Stimulated activated CD4-positive, alpha-beta T cell treated with anti-CD3 and anti-CD28 coated beads, TNF-alpha, amount 100 ng/mL, for 48 hours (primary cell): ENCODE measurements around the gene CCDC116.
"Not testable (repeated sequence)": the region's sequence is repeated elsewhere in the genome, so short reads cannot be mapped to it uniquely, and the experiment has no call there.

Experiments
- DNase-seq, 3 donors: peaks; one replicate each; pipeline ENCODE4 v3.0.0-alpha.2; 2020; ENCODE audit warnings: low read depth in 3 of 3

CCDC116 gene, protein sequence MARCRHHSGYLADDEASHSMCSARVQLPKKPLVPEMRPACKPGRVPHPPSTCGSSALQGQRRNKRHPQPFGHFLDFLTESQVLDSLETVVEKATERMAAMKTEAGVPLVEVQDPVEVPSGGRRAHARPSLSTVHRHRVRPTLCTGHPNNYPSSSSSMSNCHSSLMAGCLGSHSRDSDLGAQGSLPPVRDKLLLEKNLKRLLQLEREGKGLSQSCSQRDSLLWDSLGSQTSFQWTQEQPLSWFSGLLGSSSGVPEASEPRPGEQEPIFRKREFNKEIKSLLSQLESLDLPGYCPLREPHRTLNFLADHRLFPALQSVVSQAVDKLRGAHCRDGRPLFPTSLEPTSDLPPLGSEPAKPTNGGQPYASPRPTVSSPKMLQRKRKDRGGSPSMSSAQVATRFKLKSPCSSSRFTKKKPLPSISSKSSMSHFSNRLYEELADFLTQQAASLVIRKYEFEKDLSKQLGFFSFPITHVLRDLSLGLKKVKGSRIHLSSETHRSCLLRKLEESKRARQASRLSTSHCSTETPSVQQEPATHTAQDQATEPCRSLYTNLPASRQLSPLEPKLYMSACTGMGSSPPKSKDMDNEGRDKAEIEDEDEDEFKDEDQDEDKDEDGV

GRCh38 chr22:21632237-21632895 is at the start of gene CCDC116:
TSS of gene CCDC116 (plus strand) at chr22:21632760. CDS start at chr22:21633182, 422 bp downstream.
- DNase-seq, result peak in 2 of 3 donors; percentile 40 to 60

DNA sequence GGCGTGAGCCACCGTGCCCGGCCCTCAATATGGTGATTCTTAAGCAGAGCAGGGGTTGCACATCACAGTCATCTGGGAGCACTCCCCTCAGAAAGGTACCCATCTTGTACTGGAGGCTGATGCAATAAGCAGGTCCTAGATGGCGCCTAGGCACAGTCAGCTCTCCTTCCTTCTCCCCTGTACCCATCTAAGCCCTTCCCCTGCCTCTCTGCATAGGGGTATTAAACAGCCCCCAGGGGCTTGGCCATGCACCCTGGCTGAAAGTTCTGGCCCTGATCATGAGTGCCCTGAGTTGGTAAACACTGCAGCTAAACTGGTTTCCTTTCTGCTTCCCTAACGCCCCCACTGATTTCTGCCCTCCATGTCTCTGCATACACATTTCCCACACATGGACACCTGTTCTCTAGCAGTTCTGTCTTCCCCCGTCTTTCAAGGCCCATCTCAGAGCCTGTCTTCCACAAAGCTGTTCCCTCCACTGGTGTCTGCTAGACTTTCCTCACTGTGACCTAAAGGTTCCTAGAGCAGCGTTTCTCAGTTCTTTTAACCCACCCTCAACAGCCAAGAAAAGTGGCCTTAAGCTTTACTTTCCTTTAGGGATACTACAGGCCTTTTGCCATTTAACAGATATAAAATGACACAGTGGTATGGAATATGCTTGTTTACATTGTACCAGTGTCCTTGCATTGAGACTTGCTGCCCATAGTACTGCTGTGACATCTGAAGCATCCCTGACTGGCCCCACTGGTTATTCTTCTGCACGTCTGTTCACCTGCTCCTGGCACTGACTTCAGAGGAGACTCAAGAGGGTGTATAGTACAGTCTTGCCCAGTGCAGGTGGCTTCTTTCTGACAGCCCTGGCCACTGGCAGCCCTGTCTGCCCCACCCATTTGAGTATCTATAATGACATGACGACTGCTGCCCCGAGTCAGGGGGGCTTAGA is 49.5 kb upstream of the CCDC116 start:
- no peak for DNase-seq

DNA sequence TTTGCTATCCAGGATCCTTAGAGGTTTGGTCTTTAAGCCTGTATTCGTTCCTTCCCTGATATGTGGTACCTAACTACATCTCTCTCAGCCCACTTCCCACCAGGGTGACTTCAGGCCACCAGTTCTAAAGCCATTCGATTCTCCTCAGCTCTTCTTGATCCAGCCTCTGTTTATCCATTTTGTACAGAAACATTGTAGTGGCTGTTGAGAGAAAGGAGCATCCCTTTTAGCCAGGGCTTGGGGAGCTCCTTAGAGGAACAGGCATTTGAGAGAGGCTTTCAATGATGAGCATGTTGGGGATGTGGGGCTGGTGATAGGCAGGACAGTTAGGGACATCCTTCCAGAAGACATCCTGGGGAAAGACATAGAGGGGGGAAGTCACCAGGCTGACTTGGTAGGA is 47.2 kb upstream of the CCDC116 start:
- DNase-seq, result no peak

GRCh38 chr22:21587803-21588611 is 44.6 kb upstream of the CCDC116 start:
- DNase-seq, result peak; percentile 36 to 39 (median 36)

GRCh38 chr22:21589396-21589795 is 43.2 kb upstream of the CCDC116 start:
- no peak for DNase-seq

DNA sequence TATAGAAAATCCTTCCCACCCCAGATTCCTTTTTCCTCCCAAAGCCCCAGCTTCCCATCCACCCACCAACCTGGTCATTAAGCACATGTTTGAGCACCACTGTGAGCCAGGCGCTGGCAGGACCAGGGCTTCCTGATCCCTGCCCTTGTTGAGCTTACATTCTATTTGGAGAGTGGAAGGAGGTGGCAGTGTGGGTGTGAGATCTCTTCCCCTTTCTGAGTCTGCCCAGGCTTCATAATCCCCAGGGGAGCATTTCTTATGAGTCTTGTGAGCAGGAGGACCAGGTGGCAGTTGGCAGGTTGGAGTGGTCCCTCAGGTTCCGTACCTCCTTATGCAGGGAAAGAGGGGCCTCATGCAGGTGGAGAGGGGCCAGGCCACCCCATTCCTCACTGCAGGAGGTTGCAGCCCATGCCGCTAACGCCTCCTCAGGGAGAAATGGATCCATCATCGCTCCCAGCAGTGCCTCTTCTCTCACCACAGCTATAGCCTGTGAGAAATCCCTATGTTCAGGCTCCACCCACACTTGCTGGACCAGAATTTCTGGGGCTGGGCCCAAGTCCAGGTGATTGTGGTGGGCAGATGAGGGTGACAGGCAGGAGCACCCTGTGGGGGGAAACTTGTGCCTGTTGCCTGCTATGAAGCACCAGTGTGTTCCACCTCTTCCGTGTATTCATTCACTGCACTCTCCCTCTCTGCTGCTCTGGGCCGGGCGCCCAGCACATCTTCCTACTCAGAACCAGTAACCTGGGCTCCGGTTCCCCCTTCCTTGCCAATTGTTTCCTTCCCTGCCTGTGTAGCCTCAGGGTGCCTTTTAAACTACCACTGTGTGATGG is 41.5 kb upstream of the CCDC116 start:
- DNase-seq, result no peak

GRCh38 chr22:21591695-21592094 is 40.9 kb upstream of the CCDC116 start:
- no peak for DNase-seq

DNA sequence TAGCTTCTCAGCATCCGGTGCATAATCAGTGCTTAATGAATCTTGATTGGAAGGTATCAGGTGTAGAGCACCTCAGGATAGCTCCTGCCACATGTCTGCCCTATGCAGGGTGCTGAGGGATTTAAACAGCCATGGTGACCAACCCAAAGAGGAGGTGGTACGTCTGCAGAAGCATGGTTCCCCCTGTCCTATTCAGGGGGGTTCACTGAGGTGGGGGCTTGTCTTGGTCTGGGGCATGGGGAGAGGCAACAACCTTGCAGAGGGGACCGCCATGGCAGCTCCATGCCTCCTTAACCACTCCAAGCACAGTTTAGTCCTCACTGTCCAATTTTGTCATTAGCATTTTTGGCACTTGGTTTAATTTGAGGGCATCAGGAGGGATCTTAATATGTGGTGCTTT is 40.1 kb upstream of the CCDC116 start:
- no peak for DNase-seq

- DNase-seq, result no peak
These were observed 38.9 kb upstream of the CCDC116 start for GRCh38 chr22:21593406-21594232.

GRCh38 chr22:21594865-21595452 is 37.6 kb upstream of the CCDC116 start:
- DNase-seq, result no peak

DNA sequence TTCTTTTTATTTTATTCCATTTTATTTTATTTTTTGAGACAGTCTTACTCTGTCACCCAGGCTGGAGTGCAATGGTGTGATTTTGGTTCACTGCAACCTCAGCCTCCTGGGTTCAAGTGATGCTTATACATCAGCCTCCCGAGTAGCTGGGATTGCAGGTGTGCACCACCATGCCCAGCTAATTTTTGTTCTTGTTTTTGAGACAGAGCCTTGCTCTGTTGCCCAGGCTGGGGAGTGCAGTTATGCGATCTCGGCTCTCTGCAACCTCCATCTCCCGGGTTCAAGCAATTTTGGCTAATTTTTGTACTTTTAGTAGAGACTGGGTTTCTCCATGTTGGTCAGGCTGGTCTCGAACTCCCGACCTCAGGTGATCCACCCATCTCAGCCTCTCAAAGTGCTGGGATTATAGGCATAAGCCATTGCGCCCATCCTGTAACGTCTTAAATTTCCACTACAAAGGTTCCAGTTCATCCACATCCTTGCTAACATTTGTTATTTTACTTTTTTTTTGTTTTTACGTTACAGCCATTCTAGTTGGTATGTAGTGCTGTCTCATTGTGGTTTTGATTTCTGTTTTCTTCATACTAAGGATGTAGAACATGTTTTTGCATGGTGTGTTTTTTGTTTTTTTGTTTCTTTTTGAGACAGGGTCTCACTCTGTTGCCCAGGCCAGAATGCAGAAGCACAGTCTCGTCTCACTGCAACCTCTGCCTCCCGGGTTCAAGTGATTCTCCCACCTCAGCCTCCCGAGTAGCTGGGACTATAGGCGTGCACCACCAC is 36.0 kb upstream of the CCDC116 start:
- DNase-seq, result not testable (repeated sequence)

GRCh38 chr22:21598302-21598701 is 34.3 kb upstream of the CCDC116 start:
- no peak for DNase-seq

- no peak for DNase-seq
These were observed 33.3 kb upstream of the CCDC116 start for GRCh38 chr22:21599053-21599893.

GRCh38 chr22:21602579-21602978 is 30.0 kb upstream of the CCDC116 start:
- no peak for DNase-seq

DNA sequence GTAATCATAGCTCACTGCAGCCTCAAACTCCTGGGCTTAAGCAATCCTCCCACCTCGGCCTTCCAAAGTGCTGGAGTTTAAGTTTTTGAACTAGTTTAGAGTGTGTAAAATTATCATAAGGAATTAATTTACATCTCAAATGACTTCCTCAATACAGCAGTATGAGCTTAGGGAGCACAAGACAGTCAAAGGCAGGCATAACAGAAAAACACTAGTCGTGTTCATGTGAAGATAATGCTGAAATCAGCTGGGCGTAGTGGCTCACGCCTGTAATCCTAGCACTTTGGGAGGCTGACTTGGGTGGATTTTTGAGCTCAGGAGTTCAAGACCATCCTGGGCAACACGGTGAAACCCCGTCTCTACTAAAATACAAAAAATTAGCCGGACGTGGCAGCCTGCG is 28.6 kb upstream of the CCDC116 start:
- no peak for DNase-seq

DNA sequence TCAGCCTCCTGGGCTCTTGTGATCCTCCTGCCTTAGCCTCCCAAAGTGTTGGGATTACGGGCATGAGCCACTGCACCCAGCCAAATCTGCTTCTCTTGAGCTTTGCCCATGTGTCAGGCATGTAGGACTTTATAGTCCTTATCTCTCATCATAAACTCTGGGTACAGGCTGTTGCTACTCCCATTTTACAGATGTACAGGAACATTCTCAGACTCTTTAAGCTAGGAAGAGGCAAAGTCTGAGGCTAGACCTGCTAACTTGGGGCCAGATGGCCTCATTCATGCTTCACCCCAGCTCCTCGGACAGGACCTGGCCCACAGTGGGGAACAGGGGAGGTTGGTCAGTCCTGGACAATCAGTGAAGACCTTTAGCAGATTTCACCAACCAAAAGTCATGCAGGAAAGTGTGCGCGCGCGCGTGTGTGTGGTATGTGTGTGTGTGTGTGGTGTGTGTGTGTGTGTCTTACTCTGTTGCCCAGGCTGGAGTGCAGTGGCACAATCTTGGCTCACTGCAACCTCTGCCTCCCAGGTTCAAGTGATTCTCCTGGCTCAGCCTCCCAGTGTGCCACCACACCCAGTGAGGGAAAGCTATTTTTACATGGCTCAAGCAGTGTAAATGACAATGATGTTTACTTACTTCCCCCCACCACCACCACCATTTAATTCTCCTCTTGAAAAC is 26.5 kb upstream of the CCDC116 start:
- DNase-seq, result no peak
